H1 (cell line): ENCODE measurements around the gene IREB2. TPM values are rescaled to one million over a fixed set of nuclear protein-coding genes. Genes with fewer than 3 reads are reported as not detected.

Experiments
- RBBP5 ChIP-seq: IDR thresholded peaks from 2 replicates; pipeline ENCODE4 v1.7.1; 2012; ENCODE audit warnings: low read depth, mild to moderate bottlenecking, inconsistent platforms, low read length, moderate library complexity, borderline replicate concordance
- RNF2 ChIP-seq: fragments of 200-900, 300-1000 bp; sonication (generic); IDR thresholded peaks from 2 replicates; pipeline ENCODE4 v1.7.1; 2016; ENCODE audit warnings: borderline replicate concordance, low read depth, mild to moderate bottlenecking, antibody characterized with exemption, low read length; ENCODE audit not compliant: poor library complexity, severe bottlenecking; ENCODE audit errors: missing control alignments
- SIN3A ChIP-seq, 2 experiments: IDR thresholded peaks in 1 of 2; conservative IDR thresholded peaks in 1 of 2; 2 replicates each; pipeline ENCODE4 v1.6.1; 2011 to 2012; ENCODE audit warnings: low read length in 2 of 2, improper control_type of control experiment in 1 of 2, low read depth in 1 of 2, mild to moderate bottlenecking in 1 of 2
- polyA plus RNA-seq, 7 experiments: library from polyadenylated mRNA; depleted of rRNA in 3 of 7; stranded (reverse) in 5 of 7; unstranded in 2 of 7; fragments of >200 nt in 5 of 7; fragments of 200-250 nt in 2 of 7; gene quantifications; 1 replicate in 5 of 7; 2 replicates in 1 of 7; 4 replicates in 1 of 7; pipeline versions ENCODE4 v1.2.1 to v1.2.3, GENCODE V29; 2011 to 2013; ENCODE audit warnings: missing spikeins in 2 of 7, mixed read lengths in 2 of 7
- total RNA-seq: library from RNA; stranded (reverse); fragmentation: NEBNext Ultra II Directional; extraction: Animal tissue kit (Norgen Biotek cat#: 25700); gene quantifications from 2 replicates; pipeline ENCODE4 v1.2.1, GENCODE V29; 2021
- TF ChIP-seq, protein P1 (sequence below): fragments of 300-600 bp; sonication (generic); IDR thresholded peaks from 2 replicates; pipeline ENCODE4 v1.7.1; 2012; ENCODE audit warnings: low read length, moderate library complexity, mild to moderate bottlenecking, inconsistent platforms; ENCODE audit not compliant: insufficient replicate concordance

The IREB2 gene
- total and polyA plus RNA-seq, 2 of the 8 experiments (the other 6 are each of a cell fraction or from before 2014, with no cell fraction given), result 21.0 to 103 TPM

GRCh38 chr15:78398076-78398825 is 39.8 kb upstream of the IREB2 start (continued):
- TF ChIP-seq, protein P1, sequence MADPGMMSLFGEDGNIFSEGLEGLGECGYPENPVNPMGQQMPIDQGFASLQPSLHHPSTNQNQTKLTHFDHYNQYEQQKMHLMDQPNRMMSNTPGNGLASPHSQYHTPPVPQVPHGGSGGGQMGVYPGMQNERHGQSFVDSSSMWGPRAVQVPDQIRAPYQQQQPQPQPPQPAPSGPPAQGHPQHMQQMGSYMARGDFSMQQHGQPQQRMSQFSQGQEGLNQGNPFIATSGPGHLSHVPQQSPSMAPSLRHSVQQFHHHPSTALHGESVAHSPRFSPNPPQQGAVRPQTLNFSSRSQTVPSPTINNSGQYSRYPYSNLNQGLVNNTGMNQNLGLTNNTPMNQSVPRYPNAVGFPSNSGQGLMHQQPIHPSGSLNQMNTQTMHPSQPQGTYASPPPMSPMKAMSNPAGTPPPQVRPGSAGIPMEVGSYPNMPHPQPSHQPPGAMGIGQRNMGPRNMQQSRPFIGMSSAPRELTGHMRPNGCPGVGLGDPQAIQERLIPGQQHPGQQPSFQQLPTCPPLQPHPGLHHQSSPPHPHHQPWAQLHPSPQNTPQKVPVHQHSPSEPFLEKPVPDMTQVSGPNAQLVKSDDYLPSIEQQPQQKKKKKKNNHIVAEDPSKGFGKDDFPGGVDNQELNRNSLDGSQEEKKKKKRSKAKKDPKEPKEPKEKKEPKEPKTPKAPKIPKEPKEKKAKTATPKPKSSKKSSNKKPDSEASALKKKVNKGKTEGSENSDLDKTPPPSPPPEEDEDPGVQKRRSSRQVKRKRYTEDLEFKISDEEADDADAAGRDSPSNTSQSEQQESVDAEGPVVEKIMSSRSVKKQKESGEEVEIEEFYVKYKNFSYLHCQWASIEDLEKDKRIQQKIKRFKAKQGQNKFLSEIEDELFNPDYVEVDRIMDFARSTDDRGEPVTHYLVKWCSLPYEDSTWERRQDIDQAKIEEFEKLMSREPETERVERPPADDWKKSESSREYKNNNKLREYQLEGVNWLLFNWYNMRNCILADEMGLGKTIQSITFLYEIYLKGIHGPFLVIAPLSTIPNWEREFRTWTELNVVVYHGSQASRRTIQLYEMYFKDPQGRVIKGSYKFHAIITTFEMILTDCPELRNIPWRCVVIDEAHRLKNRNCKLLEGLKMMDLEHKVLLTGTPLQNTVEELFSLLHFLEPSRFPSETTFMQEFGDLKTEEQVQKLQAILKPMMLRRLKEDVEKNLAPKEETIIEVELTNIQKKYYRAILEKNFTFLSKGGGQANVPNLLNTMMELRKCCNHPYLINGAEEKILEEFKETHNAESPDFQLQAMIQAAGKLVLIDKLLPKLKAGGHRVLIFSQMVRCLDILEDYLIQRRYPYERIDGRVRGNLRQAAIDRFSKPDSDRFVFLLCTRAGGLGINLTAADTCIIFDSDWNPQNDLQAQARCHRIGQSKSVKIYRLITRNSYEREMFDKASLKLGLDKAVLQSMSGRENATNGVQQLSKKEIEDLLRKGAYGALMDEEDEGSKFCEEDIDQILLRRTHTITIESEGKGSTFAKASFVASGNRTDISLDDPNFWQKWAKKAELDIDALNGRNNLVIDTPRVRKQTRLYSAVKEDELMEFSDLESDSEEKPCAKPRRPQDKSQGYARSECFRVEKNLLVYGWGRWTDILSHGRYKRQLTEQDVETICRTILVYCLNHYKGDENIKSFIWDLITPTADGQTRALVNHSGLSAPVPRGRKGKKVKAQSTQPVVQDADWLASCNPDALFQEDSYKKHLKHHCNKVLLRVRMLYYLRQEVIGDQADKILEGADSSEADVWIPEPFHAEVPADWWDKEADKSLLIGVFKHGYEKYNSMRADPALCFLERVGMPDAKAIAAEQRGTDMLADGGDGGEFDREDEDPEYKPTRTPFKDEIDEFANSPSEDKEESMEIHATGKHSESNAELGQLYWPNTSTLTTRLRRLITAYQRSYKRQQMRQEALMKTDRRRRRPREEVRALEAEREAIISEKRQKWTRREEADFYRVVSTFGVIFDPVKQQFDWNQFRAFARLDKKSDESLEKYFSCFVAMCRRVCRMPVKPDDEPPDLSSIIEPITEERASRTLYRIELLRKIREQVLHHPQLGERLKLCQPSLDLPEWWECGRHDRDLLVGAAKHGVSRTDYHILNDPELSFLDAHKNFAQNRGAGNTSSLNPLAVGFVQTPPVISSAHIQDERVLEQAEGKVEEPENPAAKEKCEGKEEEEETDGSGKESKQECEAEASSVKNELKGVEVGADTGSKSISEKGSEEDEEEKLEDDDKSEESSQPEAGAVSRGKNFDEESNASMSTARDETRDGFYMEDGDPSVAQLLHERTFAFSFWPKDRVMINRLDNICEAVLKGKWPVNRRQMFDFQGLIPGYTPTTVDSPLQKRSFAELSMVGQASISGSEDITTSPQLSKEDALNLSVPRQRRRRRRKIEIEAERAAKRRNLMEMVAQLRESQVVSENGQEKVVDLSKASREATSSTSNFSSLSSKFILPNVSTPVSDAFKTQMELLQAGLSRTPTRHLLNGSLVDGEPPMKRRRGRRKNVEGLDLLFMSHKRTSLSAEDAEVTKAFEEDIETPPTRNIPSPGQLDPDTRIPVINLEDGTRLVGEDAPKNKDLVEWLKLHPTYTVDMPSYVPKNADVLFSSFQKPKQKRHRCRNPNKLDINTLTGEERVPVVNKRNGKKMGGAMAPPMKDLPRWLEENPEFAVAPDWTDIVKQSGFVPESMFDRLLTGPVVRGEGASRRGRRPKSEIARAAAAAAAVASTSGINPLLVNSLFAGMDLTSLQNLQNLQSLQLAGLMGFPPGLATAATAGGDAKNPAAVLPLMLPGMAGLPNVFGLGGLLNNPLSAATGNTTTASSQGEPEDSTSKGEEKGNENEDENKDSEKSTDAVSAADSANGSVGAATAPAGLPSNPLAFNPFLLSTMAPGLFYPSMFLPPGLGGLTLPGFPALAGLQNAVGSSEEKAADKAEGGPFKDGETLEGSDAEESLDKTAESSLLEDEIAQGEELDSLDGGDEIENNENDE, result no peak
- no peak for TF ChIP-seq RBBP5
- TF ChIP-seq RNF2, result no peak
- TF ChIP-seq SIN3A (conservative IDR thresholded peaks at IDR 0.05 in 1 of 2, IDR thresholded peaks at IDR 0.05 in 1 of 2; ENCODE audit: low read depth in 1 of 2, low read length in 2 of 2), result no peak
